H1 (cell line): ENCODE data around the gene GRIPAP1.

ENCODE experiments used
- EZH2 ChIP-seq: fragments of 200-600 bp; sonication (generic); IDR thresholded peaks from 2 replicates; pipeline ENCODE4 v1.7.1; 2012; ENCODE audit warnings: low read depth, mild to moderate bottlenecking, moderate library complexity, low read length, inconsistent platforms; ENCODE audit not compliant: severe bottlenecking
- MAX ChIP-seq: IDR thresholded peaks from 2 replicates; pipeline ENCODE4 v1.6.1; 2012; ENCODE audit warnings: inconsistent platforms
- NRF1 ChIP-seq: IDR thresholded peaks from 2 replicates; pipeline ENCODE4 v1.6.1; 2011; ENCODE audit warnings: mild to moderate bottlenecking, low read depth, low read length, improper control_type of control experiment
- POLR2A ChIP-seq, 2 experiments: IDR thresholded peaks; 1 replicate in 1 of 2; 2 replicates in 1 of 2; pipeline ENCODE4 v1.6.1; 2011; ENCODE audit warnings: low read depth in 2 of 2, low read length in 2 of 2, mild to moderate bottlenecking in 2 of 2; ENCODE audit errors: control extremely low read depth in 1 of 2
- POLR2AphosphoS5 ChIP-seq: IDR thresholded peaks from 2 replicates; pipeline ENCODE4 v1.6.1; 2011; ENCODE audit warnings: low read depth, low read length
- RFX5 ChIP-seq: IDR thresholded peaks from 2 replicates; pipeline ENCODE4 v1.6.1; 2011; ENCODE audit warnings: low read depth, low read length, improper control_type of control experiment, borderline replicate concordance
- TAF1 ChIP-seq: IDR thresholded peaks from 2 replicates; pipeline ENCODE4 v1.6.1; 2011; ENCODE audit warnings: mild to moderate bottlenecking, low read depth, low read length
- YY1 ChIP-seq: IDR thresholded peaks from 2 replicates; pipeline ENCODE4 v1.6.1; 2011; ENCODE audit warnings: low read depth, mild to moderate bottlenecking, low read length
- ZNF274 ChIP-seq: IDR thresholded peaks from 2 replicates; pipeline ENCODE4 v1.7.0; 2012; ENCODE audit warnings: low read length, borderline replicate concordance; ENCODE audit errors: extremely low read depth
- TF ChIP-seq, protein P1 (sequence below), 3 experiments: IDR thresholded peaks; 1 replicate in 2 of 3; 2 replicates in 1 of 3; pipeline versions ENCODE4 v1.5.1 to v1.6.1; 2011; ENCODE audit warnings: low read length in 3 of 3, mild to moderate bottlenecking in 3 of 3, inconsistent platforms in 2 of 3, low read depth in 1 of 3, moderate library complexity in 1 of 3; ENCODE audit not compliant: insufficient read depth in 1 of 3; ENCODE audit errors: control extremely low read depth in 1 of 3
- TF ChIP-seq, protein P2 (sequence below): IDR thresholded peaks from 2 replicates; pipeline ENCODE4 v1.6.1; 2012; ENCODE audit warnings: low read length, inconsistent platforms

DNA sequence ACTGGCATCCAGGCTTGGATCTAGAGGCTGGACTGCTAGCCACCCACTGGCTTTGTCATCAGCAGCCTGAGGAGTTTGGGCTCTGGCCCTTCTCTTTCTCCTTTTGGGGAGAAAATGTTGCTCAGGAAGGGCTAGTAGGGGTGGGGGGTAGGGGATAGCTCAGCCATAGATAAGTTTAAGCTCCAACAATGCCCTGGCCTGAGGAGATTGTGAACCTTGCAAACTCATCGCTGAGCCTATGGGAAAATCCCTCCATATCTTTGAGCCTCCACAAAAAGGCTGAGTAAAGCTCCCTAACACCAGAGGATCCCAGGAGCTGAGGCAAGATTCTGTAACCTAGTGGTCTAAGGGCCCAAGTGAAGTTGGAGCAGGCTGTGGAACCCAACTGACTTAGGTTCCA lies 53.5 kb downstream of the GRIPAP1 start:
- no peak for TF ChIP-seq YY1
- TF ChIP-seq, protein P1, sequence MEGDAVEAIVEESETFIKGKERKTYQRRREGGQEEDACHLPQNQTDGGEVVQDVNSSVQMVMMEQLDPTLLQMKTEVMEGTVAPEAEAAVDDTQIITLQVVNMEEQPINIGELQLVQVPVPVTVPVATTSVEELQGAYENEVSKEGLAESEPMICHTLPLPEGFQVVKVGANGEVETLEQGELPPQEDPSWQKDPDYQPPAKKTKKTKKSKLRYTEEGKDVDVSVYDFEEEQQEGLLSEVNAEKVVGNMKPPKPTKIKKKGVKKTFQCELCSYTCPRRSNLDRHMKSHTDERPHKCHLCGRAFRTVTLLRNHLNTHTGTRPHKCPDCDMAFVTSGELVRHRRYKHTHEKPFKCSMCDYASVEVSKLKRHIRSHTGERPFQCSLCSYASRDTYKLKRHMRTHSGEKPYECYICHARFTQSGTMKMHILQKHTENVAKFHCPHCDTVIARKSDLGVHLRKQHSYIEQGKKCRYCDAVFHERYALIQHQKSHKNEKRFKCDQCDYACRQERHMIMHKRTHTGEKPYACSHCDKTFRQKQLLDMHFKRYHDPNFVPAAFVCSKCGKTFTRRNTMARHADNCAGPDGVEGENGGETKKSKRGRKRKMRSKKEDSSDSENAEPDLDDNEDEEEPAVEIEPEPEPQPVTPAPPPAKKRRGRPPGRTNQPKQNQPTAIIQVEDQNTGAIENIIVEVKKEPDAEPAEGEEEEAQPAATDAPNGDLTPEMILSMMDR (IDR thresholded peaks at IDR 0.05; ENCODE audit: control extremely low read depth in 1 of 3, insufficient read depth in 1 of 3, low read depth in 1 of 3, low read length in 3 of 3) = no peak
- no peak for TF ChIP-seq NRF1
- no peak for TF ChIP-seq MAX
- TF ChIP-seq POLR2AphosphoS5 = no peak
- TF ChIP-seq POLR2A (IDR thresholded peaks at IDR 0.05; ENCODE audit: control extremely low read depth in 1 of 2, low read depth in 2 of 2, low read length in 2 of 2) = no peak
- TF ChIP-seq TAF1 = no peak
- no peak for TF ChIP-seq ZNF274
- TF ChIP-seq, protein P2, sequence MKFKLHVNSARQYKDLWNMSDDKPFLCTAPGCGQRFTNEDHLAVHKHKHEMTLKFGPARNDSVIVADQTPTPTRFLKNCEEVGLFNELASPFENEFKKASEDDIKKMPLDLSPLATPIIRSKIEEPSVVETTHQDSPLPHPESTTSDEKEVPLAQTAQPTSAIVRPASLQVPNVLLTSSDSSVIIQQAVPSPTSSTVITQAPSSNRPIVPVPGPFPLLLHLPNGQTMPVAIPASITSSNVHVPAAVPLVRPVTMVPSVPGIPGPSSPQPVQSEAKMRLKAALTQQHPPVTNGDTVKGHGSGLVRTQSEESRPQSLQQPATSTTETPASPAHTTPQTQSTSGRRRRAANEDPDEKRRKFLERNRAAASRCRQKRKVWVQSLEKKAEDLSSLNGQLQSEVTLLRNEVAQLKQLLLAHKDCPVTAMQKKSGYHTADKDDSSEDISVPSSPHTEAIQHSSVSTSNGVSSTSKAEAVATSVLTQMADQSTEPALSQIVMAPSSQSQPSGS = no peak
- no peak for TF ChIP-seq EZH2
- no peak for TF ChIP-seq RFX5
